SU-DHL-6 (cell line): Measurements from ENCODE around the gene PKNOX2.

Experiments used
- EZH2phosphoT487 ChIP-seq: fragments of 200-600 bp; sonication (generic), shearing (Covaris generic); conservative IDR thresholded peaks from 2 replicates; pipeline ENCODE4 v1.6.1; 2018; ENCODE audit warnings: mild to moderate bottlenecking, antibody characterized with exemption, low read length, moderate library complexity, mixed read lengths
- TF ChIP-seq, protein P1 (sequence below): fragments of 200-600 bp; sonication (generic); IDR thresholded peaks from one replicate; pipeline ENCODE4 v1.5.1; 2017; ENCODE audit warnings: antibody characterized with exemption, mild to moderate bottlenecking, low read length, moderate library complexity; ENCODE audit not compliant: insufficient read depth, poor library complexity, severe bottlenecking

DNA sequence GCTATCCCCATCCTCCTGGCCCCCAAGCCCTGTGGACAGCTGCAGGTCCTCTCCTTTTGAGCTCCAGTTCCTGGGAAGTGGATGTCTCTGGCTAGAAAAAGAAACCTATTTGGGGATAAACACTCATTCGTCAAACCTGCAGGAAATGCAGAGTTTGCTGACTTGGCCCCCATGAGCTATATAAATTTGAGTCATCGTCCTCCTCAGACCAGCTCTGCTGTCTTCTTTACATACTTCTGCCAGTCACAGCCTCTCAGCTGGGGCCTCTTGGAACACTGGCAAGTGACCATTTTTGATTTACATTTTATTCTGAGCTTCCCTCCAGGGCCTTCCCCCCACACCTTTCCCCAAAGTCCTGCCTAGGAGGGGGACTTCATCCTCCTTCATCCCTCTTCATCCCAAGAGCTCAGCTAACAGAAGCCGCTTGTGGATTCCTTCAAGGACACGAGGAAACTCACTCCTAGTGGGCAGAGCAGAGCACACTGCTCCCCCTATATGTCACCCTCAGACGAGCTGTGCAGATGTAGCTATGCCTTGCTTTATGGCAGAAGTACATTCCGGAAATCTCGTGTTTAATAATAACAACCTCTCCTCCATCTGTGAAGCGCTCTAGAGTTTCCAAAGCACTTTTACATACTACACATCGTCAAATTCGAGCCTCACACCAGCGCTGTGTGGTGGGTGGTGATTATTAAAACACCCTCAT lies 199.7 kb downstream of the PKNOX2 start:
- TF ChIP-seq, protein P1, sequence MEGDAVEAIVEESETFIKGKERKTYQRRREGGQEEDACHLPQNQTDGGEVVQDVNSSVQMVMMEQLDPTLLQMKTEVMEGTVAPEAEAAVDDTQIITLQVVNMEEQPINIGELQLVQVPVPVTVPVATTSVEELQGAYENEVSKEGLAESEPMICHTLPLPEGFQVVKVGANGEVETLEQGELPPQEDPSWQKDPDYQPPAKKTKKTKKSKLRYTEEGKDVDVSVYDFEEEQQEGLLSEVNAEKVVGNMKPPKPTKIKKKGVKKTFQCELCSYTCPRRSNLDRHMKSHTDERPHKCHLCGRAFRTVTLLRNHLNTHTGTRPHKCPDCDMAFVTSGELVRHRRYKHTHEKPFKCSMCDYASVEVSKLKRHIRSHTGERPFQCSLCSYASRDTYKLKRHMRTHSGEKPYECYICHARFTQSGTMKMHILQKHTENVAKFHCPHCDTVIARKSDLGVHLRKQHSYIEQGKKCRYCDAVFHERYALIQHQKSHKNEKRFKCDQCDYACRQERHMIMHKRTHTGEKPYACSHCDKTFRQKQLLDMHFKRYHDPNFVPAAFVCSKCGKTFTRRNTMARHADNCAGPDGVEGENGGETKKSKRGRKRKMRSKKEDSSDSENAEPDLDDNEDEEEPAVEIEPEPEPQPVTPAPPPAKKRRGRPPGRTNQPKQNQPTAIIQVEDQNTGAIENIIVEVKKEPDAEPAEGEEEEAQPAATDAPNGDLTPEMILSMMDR, result no peak
- no peak for TF ChIP-seq EZH2phosphoT487
